Left ventricle myocardium inferior (tissue), 1 donor: Measurements from ENCODE around the gene SIT1. TPM values are rescaled to one million over a fixed set of nuclear protein-coding genes. Genes with fewer than 3 reads are reported as not detected.

Experiments
- DNase-seq: peaks from one replicate; pipeline ENCODE4 v3.0.0-alpha.2; 2020
- H3K27ac ChIP-seq: fragments of 200-600 bp; replicated peaks from 2 replicates; pipeline ENCODE4 v1.8.0; 2021
- H3K27me3 ChIP-seq: fragments of 200-600 bp; 2 replicates; pipeline ENCODE4 v1.8.0; 2021; ENCODE audit warnings: low read depth
- H3K36me3 ChIP-seq: fragments of 200-600 bp; 2 replicates; pipeline ENCODE4 v1.8.0; 2021
- H3K4me1 ChIP-seq: fragments of 200-600 bp; 2 replicates; pipeline ENCODE4 v1.8.0; 2021
- H3K4me3 ChIP-seq: fragments of 200-600 bp; 2 replicates; pipeline ENCODE4 v1.8.0; 2021; ENCODE audit warnings: mild to moderate bottlenecking, moderate library complexity
- H3K9me3 ChIP-seq: fragments of 200-600 bp; replicated peaks from 2 replicates; pipeline ENCODE4 v1.8.0; 2021
- intact Hi-C: fragments of 100-400 bp; cut with micrococcal nuclease; formaldehyde crosslinking; loops from one replicate; pipeline ENCODE4 v1.11.0; 2022
- total RNA-seq: library from RNA; stranded (reverse); fragmentation: NEBNext Ultra II Directional; extraction: Animal tissue kit (Norgen Biotek cat#: 25700); gene quantifications from one replicate; pipeline ENCODE4 v1.2.1, GENCODE V29; 2021
- TF ChIP-seq, protein P1 (sequence below): fragments of 200-600 bp; IDR thresholded peaks from 2 replicates; pipeline ENCODE4 v1.8.0; 2021; ENCODE audit warnings: antibody characterized with exemption, mild to moderate bottlenecking, borderline replicate concordance
- donor health status: DM: no; HTN: yes; CAD: no; lungs with severe emphysema.

Gene SIT1
- total RNA-seq, 1 donor from 2014 or later = not detected

DNA sequence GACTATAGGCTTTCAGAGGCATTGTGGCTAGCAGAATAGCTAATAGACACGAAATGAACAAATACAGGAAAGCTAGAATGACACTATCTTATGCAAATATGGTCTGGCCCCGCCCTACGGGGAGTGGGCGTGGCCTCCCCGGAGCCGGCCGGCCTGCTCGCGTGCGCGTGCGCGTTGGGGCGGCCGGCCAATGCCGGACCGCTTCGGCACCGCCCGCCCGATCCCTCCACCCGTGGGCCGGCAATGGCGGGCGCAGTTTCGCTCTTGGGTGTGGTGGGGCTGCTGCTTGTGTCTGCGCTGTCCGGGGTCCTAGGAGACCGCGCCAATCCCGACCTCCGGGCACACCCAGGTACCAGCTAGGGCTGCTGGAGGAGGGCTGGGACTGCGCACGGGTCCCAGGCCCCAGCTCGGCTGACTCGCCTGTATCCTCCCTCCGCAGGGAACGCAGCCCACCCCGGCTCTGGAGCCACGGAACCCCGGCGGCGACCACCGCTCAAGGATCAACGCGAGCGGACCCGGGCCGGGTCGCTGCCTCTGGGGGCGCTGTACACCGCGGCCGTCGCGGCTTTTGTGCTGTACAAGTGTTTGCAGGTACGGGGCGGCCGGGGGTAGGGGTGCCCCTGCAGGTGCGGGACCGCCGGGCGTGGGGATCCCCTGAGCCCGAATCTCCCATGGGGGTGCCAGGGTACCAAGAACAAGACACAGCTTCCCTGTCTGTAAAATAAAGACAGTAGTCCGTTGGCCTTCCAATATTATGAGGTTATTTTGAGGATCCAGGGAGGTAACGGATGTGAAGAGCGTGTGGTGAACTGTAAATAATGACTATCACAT is 7.6 kb upstream of the SIT1 start, which contains the start of gene CCDC107:
Gene CCDC107, plus strand, starts transcription at position 156 of the 831 bp plus-strand sequence. Its CDS starts 88 bp downstream, at position 244.
- TF ChIP-seq, protein P1, sequence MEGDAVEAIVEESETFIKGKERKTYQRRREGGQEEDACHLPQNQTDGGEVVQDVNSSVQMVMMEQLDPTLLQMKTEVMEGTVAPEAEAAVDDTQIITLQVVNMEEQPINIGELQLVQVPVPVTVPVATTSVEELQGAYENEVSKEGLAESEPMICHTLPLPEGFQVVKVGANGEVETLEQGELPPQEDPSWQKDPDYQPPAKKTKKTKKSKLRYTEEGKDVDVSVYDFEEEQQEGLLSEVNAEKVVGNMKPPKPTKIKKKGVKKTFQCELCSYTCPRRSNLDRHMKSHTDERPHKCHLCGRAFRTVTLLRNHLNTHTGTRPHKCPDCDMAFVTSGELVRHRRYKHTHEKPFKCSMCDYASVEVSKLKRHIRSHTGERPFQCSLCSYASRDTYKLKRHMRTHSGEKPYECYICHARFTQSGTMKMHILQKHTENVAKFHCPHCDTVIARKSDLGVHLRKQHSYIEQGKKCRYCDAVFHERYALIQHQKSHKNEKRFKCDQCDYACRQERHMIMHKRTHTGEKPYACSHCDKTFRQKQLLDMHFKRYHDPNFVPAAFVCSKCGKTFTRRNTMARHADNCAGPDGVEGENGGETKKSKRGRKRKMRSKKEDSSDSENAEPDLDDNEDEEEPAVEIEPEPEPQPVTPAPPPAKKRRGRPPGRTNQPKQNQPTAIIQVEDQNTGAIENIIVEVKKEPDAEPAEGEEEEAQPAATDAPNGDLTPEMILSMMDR = peak; percentile 71
- peak within 1 kb of the TSS; percentile 99 for H3K27ac ChIP-seq
- peaks cover 47% of the 10 kb centered on the region for H3K4me1 ChIP-seq
- no peaks in the 10 kb centered on the region for H3K9me3 ChIP-seq
- intact Hi-C loops = loop anchor here (5.0 kb wide), 1 partner anchor 34 kb away; no protein-coding TSS in a partner anchor
- H3K4me3 ChIP-seq = peak within 1 kb of the TSS; percentile 98
- H3K36me3 ChIP-seq = peaks cover 12% of the 10 kb centered on the region
- H3K27me3 ChIP-seq = no peaks in the 10 kb centered on the region
- peak; percentile 87 for DNase-seq

DNA sequence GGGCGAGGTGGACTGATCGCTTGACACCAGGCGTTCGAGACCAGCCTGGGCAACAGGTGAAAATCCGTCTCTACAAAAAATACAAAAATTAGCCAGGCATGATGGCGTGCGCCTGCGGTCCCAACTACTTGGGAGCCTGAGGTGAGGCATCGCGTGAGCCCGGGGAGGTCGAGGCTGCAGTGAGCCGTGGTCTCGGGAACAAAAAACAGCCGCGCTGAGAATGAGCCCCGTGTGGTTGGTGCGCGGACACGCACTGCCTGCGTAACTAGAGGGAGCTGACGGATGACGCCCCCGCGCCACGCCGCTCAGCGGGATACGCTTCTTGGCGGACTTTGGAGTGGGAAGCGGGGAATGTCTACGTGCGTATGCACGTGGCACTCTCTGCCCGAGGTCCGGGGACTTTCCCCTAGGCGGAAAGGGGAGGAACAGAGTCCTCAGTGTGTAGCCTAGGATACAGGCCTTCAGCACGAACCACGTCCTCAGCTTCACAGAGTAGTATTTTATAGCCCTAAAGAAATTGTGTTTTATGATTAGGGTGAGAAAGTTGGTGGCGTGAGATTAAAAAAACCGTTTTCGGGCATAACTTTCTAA is 6.9 kb upstream of the SIT1 start, which contains the start of gene RMRP:
Gene RMRP, minus strand, starts transcription at position 474 of the 591 bp plus-strand sequence.
- peak within 1 kb of the TSS; percentile 98 for H3K4me3 ChIP-seq
- no peaks in the 10 kb centered on the region for H3K9me3 ChIP-seq
- DNase-seq = peak; percentile 97
- intact Hi-C loops = loop anchor here (5.0 kb wide), 1 partner anchor 35 kb away; no protein-coding TSS in a partner anchor
- H3K27ac ChIP-seq = peak within 1 kb of the TSS; percentile 99
- no peaks in the 10 kb centered on the region for H3K27me3 ChIP-seq
- TF ChIP-seq, protein P1 = peak; percentile 62
- H3K36me3 ChIP-seq = peaks cover 12% of the 10 kb centered on the region
- peaks cover 47% of the 10 kb centered on the region for H3K4me1 ChIP-seq

GRCh38 chr9:35656831-35657545 is 6.3 kb upstream of the SIT1 start:
- Histone ChIP-seq H3K27me3 (no peaks in the 10 kb centered on the region), H3K9me3 (no peaks in the 10 kb centered on the region), H3K27ac (peak overlapping the region; percentile 99), H3K36me3 (peaks cover 12% of the 10 kb centered on the region), H3K4me3 (peak overlapping the region; percentile 98), H3K4me1 (peaks cover 47% of the 10 kb centered on the region)
- DNase-seq = no peak
- TF ChIP-seq, protein P1 = no peak
- intact Hi-C loops = loop anchor here (5.0 kb wide), 1 partner anchor 35 kb away; no protein-coding TSS in a partner anchor

DNA sequence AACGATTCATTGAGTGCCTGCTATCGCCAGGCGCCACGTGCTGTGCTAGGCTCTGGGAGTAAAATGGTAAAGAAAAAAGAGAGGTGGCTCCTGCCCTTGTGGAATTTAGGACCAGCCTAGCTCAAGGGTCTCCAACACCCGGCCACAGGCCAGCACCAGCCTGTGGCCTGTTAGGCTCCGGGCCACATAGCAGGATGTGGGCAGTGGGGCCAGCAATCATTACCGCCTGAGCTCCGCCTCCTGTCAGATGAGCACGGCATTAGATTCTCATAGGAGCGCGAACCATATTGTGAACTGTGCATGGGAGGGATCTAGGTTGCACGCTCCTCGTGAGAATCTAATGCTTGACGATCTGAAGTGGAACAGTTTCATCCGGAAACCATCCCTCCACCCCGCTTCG is 5.6 kb upstream of the SIT1 start:
- Histone ChIP-seq H3K4me1 (peaks cover 40% of the 10 kb centered on the region), H3K36me3 (peaks cover 11% of the 10 kb centered on the region), H3K4me3 (no peak overlapping the region), H3K27ac (peak overlapping the region; percentile 99), H3K27me3 (no peaks in the 10 kb centered on the region), H3K9me3 (no peaks in the 10 kb centered on the region)
- no peak for DNase-seq
- intact Hi-C loops = loop anchor here (5.0 kb wide), 1 partner anchor 36 kb away; no protein-coding TSS in a partner anchor
- TF ChIP-seq, protein P1 = no peak

DNA sequence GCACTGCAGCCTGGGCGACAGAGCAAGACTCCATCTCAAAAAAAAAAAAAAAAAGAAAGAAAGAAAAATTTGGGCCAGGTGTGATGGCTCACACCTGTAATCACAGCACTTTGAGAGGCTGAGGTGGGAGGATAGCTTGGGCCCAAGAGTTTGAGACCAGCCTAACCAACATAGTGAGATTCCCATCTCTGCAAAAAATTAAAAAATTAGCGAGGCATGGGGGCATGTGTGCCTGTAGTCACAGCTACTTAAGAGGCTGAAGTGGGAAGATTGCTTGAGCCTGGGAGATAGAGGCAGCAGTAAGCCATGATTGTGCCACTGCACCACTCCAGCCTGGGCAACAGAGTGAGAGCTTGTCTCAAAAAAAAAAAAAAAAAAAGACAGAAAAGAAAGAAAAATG is 2.9 kb upstream of the SIT1 start:
- no peak overlapping the region for H3K27ac ChIP-seq
- TF ChIP-seq, protein P1 = no peak
- H3K4me1 ChIP-seq = peaks cover 13% of the 10 kb centered on the region
- no peaks in the 10 kb centered on the region for H3K9me3 ChIP-seq
- no peak for DNase-seq
- H3K4me3 ChIP-seq = no peak overlapping the region
- intact Hi-C loops = no loop called here
- no peaks in the 10 kb centered on the region for H3K27me3 ChIP-seq
- no peaks in the 10 kb centered on the region for H3K36me3 ChIP-seq
